ENCODE results near the gene NEURL1B.
"Not testable (repeated sequence)": the region's sequence is repeated elsewhere in the genome, so short reads cannot be mapped to it uniquely, and the experiment has no call there.

The NEURL1B gene

DNA sequence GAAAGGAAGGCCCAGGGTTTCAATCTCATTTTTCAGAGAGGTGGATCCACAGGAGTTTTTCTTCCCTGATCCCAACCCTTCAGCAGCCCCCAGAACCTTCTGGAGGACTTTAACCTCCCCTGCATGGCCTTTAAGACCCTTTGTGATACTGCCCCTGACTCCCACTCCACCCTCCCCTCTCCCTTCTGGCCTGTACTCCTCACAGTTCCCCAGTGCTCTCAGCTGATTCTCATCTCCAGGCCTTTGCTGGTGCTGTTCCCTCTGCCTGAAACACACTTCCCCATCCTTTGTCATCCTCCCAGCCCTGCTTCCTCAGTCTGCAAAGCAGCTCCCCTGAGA is 18.5 kb downstream of the NEURL1B start:
- DNase-seq = peak; percentile 31

DNA sequence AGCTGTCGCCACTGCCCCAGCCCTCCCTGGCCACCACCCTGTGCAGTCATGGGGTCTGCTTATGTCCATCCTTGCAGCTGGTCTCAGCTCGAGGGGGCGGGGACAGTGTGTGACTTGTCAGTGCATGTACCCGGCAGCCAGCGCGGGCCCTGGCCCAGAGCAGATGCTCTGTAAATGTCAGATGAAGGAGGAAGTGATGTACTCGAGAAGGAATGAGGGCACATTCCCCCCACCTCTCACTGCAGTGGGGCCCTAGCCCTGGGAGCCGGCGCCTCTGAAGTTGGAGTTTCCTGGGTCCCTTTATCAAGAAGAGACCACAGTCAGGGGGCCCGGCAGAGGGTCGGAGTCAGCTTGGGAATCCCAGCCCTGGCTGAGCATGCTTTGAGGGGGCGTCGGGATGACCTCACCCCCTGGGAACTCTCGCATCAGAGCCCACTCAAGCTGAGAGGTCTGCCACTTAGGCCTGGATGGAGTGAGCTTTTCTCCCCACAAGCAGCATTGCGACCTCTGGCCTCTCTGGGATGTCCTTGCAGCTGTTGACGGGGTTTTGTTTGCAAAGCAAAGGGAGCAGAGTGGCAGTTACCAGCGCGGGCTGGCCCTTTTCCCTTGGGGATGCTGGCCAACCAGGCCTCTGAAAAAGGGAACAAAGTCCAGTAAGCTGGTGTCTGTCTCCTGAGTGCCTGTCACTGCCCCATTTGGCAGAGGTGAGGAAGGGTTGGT is 19.0 kb downstream of the NEURL1B start:
- no peak for DNase-seq

DNA sequence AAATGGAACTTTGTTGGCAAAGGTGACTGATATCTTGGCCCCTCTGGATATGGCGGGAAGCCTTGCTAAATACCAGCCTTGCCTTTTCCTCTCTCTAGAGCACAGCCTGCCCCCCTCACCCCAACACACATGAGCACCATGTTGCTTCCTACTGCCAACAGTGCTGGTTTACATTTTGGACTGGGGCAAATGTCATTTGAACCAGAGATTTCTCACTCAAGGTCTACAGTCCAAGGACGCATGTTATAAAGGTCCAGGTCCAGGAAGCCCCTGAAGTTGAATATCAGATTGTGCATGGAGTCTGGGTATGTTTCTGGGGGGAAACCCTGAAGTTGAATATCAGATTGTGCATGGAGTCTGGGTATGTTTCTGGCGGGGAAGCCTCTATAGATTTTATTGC is 19.9 kb downstream of the NEURL1B start:
- DNase-seq = no peak

DNA sequence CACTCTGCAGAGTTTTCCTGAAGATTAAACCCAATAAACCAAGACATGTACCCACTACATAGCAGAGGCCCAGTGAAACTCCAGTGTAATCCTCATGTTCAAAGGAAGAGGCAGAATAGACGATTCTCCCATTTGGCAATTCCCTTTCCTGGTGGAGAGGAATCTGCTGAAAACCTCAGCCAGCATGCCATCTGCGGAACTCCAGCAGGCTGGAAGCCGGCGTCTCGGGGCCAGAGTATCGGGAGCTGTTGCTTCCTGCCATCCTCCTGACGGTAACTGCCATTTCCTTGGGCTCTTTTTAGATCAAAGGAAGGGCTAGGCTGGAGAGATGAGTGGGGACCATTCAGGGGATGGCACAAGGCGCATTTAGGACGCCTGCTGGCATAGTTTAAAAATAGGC is 20.5 kb downstream of the NEURL1B start:
- no peak for DNase-seq

DNA sequence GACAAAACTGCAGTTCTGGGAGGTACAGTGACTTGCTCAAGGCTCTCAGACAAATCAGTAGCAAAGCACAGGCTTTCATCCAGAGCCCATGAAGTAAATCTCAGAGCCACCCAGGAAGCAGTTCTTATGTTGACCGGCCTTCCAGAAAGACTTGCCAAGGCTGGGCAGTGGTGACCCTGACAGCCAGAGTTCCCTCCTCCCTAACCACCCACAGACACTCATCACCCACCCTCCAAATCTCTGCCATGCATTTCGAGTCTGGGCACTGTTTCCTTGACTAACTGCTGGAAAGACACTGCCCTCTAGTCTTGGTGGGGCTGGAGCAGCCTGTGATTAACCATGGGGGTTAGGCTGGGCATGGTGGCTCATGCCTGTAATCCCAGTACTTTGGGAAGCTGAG is 21.5 kb downstream of the NEURL1B start:
- DNase-seq = no peak

DNA sequence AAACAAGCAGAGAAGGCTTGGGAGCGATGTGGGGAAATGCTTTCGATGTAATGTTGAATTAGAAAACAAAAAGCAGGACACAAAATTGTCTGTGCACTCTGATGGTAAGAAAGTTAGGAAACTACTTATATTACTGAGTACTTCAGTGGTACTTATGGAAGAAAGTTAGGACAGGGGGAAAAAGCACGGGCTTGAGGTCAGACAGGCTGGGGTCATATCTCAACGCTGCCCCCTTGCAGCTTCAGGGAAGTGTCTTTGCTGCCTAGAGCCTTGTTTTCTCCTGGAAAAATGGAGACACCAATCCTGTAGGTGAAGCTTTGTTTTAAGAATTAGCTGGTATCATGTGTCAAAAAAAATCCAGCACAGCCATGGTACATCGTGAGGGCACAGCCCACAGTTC is 23.0 kb downstream of the NEURL1B start:
- DNase-seq = no peak

DNA sequence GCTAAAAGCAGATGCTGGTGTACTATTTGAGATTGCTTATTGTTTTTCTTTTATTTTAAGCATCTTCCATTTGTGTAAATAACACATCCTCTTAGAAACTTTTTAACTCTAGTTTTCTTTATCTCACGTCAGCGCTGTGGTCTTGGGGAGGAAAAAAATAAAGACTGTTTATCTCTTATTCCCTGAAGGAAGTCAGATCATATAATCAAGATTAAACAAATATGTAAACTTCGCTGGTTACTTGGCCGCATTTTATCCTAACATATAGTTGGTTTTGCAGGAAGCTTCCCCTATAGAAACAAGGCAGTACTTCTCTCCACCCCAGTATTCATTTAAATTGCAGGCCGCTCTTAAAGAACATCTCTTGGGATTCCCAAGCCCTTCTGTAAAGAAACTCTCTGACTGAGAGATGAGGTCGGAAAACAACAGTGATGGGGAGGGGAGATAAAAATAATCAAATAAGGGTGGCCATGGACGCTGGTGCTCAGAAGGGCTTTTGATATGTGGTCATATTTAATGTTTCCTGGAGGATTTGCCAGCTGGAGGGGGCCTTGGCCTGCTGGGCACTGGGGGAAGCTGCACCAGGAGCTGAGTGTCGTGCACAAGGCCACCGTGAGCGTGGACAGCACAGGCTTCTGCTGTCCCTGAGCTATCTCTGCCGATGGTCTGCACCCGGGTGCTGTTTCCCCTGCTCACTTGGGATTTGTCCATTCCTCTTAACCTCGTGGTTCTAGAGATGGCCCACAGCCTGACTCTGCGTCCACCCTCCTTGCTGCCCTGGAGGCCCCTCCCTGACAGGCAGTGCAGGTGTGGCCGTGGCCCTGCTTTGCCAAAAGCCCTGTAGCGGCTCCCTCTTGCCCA is 23.8 kb downstream of the NEURL1B start:
- no peak for DNase-seq

DNA sequence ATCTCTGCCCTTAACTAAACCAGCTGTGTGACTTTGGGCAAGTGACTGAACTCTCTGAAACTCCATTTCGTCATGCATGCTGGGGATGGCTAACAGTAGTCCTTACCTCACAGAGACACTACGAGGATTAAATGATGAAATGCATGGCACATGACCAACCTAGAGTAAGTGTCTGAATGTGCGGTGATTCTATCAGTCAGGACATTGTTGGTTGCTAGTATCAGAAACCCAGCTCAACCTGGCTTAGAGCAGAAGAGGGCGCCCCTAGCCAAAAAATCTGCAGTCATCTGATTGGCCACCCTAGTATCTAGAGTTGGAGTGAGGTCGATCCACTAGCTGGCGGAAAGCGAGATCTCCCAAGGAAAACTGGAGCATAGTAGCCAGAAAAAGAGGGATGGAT is 25.2 kb downstream of the NEURL1B start:
- no peak for DNase-seq

DNA sequence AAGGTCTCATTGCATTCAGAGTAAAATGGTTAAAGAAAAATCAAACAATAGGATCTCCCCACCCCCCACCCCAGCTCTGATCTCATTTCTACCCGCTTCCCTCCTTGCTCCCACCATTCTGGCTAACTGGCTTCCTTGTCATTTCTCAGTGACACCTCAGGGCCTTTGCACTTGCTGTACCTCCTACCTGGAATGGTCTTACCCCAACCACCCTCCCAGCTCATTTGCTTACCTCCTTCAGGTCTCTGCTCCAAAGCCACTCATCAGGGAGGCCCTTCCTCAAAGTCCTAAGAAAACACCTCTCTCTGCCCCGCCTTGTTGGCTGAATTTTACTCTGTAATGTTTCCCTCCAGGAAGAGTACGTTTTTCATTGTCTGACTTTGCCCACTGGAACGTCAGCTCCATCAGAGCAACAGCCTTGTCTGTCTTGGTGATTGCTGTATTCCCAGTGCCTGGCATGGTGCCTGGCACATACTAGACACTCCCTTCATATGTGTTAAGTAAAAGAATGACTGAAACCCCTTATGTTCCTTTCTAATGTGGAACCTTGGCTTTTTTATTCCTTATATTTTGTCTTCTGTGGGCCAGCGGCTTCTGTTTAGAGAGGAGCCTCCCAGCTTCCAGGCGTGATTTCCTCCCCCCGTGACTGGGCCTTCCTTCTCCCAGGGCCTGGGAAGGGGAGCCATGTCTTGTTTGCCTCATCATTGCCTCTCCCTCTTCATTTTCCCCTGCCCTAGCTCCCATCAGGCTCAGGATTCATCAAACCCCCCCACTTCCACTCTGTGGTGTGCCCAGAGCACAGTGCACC is 26.9 kb downstream of the NEURL1B start:
- no peak for DNase-seq

DNA sequence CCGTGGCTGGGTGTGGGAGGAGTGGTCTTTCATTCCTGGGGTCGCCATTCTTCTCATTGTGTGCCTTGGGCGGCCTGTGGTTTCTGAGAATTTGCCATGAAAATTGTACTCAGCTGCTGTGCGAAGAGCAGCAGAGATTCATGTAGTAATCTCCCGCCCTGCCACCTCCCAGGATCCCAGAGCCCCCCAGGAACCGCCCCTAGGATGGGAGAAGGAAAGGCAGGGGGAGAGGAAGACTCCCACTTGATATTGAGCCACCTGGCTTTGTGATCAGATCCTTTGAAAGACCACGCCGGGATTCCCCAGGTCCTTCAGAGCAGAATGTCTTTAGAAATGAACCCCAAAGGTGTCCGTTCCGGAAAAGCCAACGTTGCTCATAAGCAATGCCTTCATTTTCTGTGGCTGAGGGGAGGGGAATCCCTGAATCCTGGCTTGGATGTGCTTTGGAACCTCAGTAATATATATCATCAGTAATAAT is 27.6 kb downstream of the NEURL1B start:
- DNase-seq = no peak

DNA sequence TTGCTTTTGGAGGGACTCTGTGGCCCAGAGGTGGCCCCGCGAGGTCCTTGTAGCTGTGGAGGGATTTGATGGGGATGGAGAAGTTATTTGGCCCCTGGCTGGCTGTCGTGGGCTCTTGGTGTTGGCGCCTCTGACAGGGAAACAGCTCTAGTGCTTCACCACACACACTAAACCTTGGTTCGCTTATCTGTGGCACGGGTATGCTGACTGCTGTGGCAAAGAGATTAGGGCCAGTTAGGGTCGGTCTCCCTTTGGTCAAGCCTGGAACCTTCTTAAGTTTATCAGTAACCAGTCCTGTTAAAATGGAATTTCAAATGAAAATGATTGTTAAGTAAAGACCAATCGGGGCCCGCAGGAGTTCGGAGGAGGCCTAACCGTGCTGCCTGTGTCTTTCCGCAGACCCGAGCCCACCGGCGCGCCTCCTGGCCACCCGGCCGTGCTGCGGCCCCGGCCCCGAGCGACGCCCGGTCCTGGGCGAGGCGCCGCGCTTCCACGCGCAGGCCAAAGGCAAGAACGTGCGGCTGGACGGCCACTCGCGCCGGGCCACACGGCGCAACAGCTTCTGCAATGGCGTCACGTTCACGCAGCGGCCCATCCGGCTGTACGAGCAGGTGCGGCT is 28.4 kb downstream of the NEURL1B start:
- no peak for DNase-seq

DNA sequence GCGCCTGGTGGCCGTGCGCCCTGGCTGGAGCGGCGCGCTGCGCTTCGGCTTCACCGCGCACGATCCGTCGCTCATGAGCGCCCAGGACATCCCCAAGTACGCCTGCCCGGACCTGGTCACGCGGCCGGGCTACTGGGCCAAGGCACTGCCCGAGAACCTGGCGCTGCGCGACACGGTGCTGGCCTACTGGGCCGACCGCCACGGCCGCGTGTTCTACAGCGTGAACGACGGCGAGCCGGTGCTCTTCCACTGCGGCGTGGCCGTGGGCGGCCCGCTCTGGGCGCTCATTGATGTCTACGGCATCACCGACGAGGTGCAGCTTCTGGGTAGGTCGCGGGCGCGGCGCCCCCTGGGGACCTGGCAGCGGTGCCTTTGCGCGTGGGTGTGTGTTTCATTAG is 28.9 kb downstream of the NEURL1B start:
- DNase-seq = no peak

DNA sequence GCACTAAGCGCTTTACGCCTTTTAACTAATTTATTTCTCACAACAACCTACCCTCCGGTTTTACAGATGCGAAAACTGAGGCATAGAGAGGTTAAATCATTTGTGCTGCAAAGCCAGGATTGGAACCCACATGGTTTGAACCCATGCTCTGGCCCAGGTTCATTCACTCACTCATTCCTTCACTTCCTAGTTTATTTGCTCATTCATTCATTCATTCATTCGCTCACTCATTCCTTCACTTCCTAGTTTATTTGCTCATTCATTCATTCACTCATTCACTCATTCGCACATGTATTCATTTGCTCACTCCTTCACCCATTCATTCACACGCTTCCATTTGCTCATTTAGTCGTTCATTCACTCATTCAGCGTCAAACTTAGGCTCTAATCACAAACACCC is 29.4 kb downstream of the NEURL1B start:
- DNase-seq = no peak

DNA sequence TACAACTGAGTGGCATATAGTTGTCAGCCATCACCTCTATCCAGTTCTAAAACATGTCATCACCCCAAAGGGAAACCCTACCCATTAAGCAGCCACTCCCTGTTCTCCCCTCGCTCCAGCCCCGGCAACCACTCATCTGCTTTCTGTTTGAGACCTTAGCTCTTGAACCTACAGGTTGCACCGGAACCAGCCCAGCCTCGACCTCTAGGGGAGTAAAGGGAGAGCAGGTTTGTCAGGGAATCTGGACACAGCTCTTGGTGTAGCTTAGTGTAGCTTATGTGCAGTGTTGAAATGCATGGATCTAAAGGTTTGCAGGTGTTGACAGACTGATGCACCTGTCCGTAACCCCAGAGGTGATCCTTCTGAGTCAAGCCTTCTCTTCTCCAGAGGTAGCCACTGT is 30.0 kb downstream of the NEURL1B start:
- DNase-seq = no peak

DNA sequence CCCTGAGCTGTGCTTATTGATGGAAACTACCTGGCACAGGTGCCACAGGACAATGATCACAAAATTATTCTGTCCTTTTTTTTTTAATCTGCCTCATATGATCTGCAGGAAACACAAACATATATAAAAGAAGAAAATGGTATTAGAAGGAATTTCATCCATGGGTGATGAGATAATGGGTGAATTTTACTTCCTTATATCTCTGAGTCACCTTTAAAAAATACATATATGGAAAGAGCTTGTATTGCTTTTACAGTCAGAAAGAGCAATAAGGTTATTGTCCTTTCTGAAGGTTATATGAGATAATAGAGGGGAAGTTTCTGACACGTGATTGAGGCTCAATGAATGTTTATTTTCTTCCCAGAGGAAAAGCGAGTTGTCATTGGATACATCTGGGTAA is 31.6 kb downstream of the NEURL1B start:
- DNase-seq = no peak

DNA sequence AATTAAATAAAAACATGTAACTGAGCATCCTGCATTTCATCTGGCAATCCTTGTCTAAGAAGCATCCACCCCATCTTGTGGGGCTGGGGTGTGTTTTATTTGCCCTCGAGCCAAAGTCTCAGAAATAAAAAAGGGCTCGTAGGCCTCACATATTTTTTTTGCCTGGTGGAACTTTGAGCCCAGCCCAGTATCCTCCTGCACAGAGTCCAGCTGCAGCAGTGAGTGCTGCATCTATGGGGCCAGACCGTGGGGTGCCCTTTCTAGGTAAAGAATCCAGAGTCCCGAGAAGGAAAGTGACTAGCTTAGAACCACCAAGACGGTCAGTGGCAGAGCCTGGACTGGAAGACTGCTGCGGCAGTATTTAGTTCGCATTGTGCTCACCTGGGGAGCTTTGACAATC is 33.1 kb downstream of the NEURL1B start:
- no peak for DNase-seq

DNA sequence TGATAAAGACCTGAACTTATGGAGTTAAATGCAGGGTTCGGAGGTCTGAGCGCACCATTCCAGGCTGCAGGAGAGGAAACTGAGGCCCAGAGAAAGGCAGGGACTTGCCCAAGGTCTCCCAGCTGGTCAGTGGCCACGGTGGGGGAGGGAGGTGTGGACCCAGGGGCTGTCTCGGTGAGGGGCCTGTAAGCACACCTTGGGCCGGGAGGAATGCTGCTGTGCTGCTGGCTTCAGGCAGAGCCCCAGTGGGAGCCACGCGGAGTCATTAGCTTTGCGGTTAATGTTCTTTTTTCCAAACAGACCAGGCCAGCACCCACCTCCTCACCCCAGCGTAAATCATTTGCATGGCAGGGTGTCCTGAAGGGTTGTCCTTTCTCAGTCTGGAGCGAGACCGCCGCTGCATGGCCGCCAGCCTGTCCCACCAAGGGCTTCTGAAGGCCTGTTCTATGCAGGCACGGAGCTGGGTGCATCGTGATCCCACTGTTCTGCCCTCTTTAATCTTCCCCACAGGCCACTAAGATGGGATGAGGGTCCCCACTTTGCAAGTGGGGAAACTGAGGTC is 35.9 kb downstream of the NEURL1B start:
- no peak for DNase-seq

DNA sequence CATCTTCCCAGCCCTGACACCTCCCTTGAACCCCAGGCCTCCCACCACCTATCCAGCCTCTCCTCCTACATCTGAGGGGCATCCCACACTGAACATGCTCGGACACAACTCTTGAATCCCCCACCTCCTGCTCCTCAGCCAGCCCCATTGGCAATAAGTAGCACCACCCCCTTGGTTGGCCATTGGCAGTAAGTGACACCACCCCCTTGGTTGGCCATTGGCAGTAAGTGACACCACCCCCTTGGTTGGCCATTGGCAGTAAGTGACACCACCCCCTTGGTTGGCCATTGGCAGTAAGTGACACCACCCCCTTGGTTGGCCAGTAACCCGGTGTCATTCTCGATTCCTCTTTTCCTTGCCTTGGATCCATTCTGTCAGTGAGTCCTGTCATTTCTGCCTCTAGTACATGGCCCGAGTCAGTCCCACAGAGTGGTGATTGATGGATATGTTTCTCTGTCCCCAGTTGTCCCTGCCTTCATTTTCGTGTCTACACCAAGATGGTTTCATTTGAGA is 37.4 kb downstream of the NEURL1B start:
- not testable (repeated sequence) for DNase-seq

DNA sequence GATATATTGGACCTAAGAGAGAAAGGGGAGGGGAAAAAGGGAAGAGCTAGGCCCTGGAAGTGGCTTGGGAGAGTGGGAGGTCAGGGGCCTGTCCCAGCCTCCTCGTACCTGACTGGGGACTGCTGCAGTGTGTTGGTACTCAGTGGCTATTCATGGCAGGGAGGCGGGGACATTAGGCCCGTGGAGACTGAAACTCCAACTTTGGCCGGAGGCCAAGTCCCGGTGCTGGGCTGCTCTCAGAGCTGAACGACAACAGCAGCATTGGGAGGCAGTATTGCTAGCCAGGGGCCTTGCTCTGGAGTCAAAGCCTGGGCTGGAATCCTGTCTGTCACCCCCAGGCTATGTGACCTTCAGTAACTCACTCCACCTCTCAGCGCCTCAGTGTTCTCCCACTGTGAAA is 37.8 kb downstream of the NEURL1B start:
- no peak for DNase-seq

DNA sequence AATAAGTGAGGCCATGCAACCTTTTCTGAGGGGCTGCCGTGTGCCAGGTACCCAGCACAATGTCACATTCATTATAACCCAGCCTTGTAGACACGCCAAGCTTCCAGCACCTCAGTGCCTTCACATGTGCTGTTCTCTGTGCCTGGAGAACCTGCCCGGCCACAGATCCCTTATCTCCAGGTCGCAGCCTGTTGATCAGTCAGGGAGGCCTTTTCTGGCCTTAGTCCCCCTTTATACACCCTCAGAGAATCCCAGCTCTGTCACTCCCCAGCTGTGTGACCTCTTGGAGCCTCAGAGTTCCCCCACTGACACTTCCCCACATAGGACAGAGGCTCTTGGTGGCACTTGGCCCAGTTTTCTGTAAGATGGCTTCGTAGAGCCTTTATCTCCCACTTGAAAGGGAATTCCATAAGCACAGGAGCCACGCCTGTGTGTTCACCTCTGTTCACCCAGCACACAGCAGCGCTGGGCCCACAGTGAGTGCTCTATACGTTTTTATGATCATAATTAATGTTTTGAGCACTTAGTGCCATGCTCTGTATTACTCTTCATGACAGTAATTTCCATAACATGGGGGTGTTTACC is 38.7 kb downstream of the NEURL1B start:
- no peak for DNase-seq

DNA sequence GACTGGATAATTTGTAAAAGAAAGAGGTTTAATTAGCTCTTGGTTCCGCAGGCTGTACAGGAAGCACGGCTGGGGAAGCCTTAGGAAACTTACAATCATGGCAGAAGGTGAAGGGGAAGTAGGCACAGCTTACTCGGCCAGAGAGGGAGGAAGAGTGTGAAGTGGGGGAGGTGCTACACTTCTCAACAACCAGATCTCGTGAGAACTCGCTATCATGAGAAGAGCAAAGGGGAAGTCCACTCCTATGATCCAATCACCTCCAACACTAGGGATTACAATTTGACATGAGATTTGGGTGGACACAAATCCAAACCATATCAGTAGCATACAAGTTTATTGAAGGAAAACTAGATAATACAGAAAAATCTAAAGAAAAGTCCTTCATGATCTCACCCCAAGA is 39.9 kb downstream of the NEURL1B start:
- peak; percentile 45 for DNase-seq

DNA sequence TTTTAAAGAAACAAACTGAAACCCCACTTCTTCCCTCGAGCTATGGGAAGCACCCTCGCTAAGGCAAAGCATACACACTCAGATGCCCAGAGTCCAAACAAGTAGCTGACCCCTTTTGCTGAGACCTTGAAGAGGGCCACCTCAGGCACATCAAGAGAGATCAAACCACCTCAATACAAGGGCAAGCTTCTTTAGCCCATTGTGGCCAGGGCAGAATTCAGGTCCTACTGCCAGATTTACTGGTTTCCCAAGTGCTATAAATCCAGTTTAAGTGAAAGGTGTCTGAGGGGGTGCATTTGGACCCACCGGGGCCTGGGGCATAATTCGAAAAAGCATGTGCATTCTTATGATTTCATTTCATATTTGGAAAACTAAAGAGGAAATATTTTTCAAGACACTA is 40.4 kb downstream of the NEURL1B start:
- DNase-seq = no peak
